Measurements from ENCODE around the gene PLA2G15. TPM values are rescaled to one million over a fixed set of nuclear protein-coding genes. Genes with fewer than 3 reads are reported as not detected.

Gene PLA2G15
- total RNA-seq, 4 donors from 2014 or later, result 8.3 to 27.5 (median 17.6) TPM

DNA sequence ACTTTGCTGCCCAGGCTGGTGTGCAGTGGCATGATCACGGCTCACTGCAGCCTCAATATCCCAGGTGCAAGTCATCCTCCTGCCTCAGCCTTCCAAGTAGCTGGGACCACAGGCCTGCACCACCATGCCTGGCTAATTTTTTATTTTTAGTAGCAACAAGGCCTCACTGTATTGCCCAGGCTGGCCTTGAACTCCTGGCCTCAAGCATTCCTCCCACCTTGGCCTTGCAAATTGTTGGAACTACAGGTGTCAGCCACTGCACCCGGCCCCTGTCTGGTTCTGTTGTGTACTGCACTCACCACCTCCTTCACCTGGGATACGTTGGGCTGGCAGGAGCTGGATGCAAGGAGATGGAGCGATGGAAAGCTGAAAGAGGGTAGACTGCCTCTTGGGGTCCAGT lies 8.5 kb downstream of the PLA2G15 start:
- DNase-seq, result no peak
- no peak for TF ChIP-seq POLR2A (IDR thresholded peaks at IDR 0.05)
- TF ChIP-seq, protein P1, sequence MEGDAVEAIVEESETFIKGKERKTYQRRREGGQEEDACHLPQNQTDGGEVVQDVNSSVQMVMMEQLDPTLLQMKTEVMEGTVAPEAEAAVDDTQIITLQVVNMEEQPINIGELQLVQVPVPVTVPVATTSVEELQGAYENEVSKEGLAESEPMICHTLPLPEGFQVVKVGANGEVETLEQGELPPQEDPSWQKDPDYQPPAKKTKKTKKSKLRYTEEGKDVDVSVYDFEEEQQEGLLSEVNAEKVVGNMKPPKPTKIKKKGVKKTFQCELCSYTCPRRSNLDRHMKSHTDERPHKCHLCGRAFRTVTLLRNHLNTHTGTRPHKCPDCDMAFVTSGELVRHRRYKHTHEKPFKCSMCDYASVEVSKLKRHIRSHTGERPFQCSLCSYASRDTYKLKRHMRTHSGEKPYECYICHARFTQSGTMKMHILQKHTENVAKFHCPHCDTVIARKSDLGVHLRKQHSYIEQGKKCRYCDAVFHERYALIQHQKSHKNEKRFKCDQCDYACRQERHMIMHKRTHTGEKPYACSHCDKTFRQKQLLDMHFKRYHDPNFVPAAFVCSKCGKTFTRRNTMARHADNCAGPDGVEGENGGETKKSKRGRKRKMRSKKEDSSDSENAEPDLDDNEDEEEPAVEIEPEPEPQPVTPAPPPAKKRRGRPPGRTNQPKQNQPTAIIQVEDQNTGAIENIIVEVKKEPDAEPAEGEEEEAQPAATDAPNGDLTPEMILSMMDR (IDR thresholded peaks at IDR 0.05), result no peak
- no peak overlapping the region for H3K4me3 ChIP-seq
- no peaks in the 10 kb centered on the region for H3K27me3 ChIP-seq
- peaks cover 0 to 38% (median 0%) of the 10 kb centered on the region in 3 donors for H3K36me3 ChIP-seq
- H3K27ac ChIP-seq, result no peak overlapping the region
- no peaks in the 10 kb centered on the region for H3K9me3 ChIP-seq
- peaks cover 0 to 15% (median 9%) of the 10 kb centered on the region in 4 donors for H3K4me1 ChIP-seq

DNA sequence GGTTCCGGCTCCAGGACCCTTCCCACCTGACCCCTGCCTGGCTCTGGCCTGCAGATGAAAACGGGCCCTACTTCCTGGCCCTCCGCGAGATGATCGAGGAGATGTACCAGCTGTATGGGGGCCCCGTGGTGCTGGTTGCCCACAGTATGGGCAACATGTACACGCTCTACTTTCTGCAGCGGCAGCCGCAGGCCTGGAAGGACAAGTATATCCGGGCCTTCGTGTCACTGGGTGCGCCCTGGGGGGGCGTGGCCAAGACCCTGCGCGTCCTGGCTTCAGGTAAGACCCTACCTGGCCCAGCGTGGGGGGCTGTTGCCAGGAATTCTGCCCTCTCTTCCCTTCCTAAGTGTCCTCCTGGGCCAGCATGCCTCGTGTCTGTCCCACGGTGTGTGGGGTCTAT lies 10.5 kb downstream of the PLA2G15 start:
- no peaks in the 10 kb centered on the region for H3K9me3 ChIP-seq
- no peak overlapping the region for H3K4me3 ChIP-seq
- H3K27me3 ChIP-seq, result no peaks in the 10 kb centered on the region
- peaks cover 0 to 45% (median 0%) of the 10 kb centered on the region in 3 donors for H3K36me3 ChIP-seq
- no peak for DNase-seq
- peaks cover 0 to 15% (median 9%) of the 10 kb centered on the region in 4 donors for H3K4me1 ChIP-seq
- no peak overlapping the region for H3K27ac ChIP-seq
- TF ChIP-seq, protein P1 (IDR thresholded peaks at IDR 0.05), result no peak
- no peak for TF ChIP-seq POLR2A (IDR thresholded peaks at IDR 0.05)

DNA sequence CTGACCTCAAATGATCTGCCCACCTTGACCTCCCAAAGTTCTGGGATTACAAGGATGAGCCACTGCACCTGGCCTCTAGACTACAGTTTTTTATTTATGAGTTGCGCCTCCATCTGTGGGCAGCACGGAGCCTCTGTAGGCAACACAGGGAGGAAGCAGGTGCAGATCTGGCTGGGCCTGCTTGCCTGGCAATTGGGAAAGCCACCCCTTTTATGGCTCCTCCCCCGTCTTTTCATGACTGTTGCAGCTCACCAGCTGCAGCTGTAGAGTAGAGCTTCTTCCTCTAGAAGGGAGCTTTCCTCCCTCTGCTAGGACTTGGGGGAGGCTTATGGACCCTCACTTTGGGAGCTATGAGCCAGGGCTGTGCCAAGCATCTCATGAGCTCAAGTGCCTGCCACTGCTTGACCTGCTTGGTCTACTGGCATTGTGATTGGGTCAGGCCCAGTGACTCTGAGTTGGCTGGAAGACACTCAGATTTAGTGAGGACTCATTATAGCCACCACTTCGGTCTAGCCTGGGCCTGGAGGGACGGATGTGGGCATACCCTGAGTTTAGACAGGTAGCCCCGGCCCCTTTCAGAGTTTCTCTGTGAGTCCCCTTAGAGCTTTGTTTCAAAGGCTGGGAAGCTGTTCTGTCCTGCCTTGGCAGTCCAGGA lies 12.2 kb downstream of the PLA2G15 start:
- TF ChIP-seq POLR2A (IDR thresholded peaks at IDR 0.05), result no peak
- TF ChIP-seq, protein P1 (IDR thresholded peaks at IDR 0.05), result no peak
- DNase-seq, result peak in 2 of 3 donors; percentile 75 to 77
- Histone ChIP-seq H3K27ac (peak overlapping the region; percentile 64 to 79 (median 71)), H3K36me3 (peaks cover 0 to 33% (median 0%) of the 10 kb centered on the region in 3 donors), H3K9me3 (no peaks in the 10 kb centered on the region), H3K4me3 (no peak overlapping the region), H3K27me3 (no peaks in the 10 kb centered on the region), H3K4me1 (peaks cover 0 to 15% (median 9%) of the 10 kb centered on the region in 4 donors)

DNA sequence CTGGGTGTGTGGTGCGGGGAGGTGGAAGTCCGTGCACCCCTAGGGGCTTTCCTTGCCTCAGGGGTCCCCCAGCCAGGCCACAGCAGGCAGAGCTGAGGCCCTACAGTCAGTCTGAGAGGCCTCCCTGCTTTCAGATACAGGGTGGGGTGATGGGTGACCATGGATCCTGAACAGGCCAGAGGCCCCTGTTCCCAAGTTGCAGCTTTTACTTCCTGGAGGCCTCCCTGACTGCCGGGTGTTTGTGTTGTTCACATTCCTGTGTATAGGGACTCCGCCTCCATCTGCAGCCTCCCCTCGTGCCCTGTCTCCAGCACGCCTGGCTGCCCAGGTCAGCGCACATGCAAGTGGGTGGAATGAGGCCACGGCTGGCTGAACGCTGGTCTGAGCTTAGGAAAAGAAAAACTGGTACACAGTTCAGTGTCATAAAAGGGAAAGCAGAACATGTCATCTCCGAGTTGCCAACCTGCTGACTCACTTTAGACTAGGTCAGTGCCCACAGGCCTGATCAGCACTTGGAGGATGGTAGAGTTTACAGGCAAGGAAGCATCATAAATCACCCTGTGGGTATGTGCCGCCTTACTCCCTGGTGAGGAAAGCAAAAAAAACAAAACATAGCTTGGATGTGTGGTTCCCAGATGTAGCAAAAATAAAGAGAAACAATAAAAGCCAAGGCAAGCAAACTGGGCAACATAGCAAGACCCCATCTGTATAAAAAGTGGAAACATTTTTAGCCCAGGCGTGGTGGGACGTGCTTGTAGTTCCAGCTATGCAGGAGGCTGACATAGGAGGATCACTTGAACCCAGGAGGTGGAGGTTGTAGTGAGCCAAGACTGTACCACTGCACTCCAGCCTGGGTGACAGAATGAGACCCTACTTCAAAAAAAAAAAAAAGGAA lies 13.0 kb downstream of the PLA2G15 start:
- TF ChIP-seq, protein P1 (IDR thresholded peaks at IDR 0.05), result no peak
- TF ChIP-seq POLR2A (IDR thresholded peaks at IDR 0.05), result peak in 1 of 2 donors; percentile 13
- DNase-seq, result peak; percentile 33 to 79 (median 77)
- Histone ChIP-seq H3K27me3 (no peaks in the 10 kb centered on the region), H3K4me3 (no peak overlapping the region), H3K4me1 (peaks cover 0 to 15% (median 9%) of the 10 kb centered on the region in 4 donors), H3K27ac (peak overlapping the region; percentile 64 to 79 (median 71)), H3K36me3 (peaks cover 0 to 33% (median 0%) of the 10 kb centered on the region in 3 donors), H3K9me3 (no peaks in the 10 kb centered on the region)

DNA sequence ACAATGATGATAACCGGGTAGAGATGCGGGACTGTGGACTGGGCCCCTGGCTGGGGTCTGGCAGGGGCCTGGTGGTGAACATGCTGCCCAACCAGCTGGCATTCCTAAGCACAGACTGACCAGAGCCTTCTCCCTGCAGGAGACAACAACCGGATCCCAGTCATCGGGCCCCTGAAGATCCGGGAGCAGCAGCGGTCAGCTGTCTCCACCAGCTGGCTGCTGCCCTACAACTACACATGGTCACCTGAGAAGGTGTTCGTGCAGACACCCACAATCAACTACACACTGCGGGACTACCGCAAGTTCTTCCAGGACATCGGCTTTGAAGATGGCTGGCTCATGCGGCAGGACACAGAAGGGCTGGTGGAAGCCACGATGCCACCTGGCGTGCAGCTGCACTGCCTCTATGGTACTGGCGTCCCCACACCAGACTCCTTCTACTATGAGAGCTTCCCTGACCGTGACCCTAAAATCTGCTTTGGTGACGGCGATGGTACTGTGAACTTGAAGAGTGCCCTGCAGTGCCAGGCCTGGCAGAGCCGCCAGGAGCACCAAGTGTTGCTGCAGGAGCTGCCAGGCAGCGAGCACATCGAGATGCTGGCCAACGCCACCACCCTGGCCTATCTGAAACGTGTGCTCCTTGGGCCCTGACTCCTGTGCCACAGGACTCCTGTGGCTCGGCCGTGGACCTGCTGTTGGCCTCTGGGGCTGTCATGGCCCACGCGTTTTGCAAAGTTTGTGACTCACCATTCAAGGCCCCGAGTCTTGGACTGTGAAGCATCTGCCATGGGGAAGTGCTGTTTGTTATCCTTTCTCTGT lies 14.0 kb downstream of the PLA2G15 start:
- Histone ChIP-seq H3K4me1 (peaks cover 0 to 19% (median 11%) of the 10 kb centered on the region in 4 donors), H3K4me3 (no peak overlapping the region), H3K9me3 (no peaks in the 10 kb centered on the region), H3K27me3 (no peaks in the 10 kb centered on the region), H3K27ac (no peak overlapping the region), H3K36me3 (peaks cover 0 to 33% (median 0%) of the 10 kb centered on the region in 3 donors)
- DNase-seq, result no peak
- TF ChIP-seq, protein P1 (IDR thresholded peaks at IDR 0.05), result no peak
- TF ChIP-seq POLR2A (IDR thresholded peaks at IDR 0.05), result no peak
